B cell (primary cell): ENCODE data around the gene ITIH3.

Experiments
- CTCF ChIP-seq: fragments of 200-600 bp; IDR thresholded peaks from one replicate; pipeline ENCODE4 v1.8.0; 2022; ENCODE audit warnings: antibody characterized with exemption, mild to moderate bottlenecking
- EZH2 ChIP-seq: IDR thresholded peaks from 2 replicates; pipeline ENCODE4 v1.6.1; 2012; ENCODE audit warnings: borderline replicate concordance, low read depth, mild to moderate bottlenecking, moderate library complexity, low read length; ENCODE audit not compliant: insufficient read depth, poor library complexity, severe bottlenecking

- TF ChIP-seq CTCF = no peak
- no peak for TF ChIP-seq EZH2
Measured at GRCh38 chr3:52838561-52839267, 44.1 kb downstream of the ITIH3 start.
